Loucy (cell line): Measurements from ENCODE around the gene MRAS.

Experiments
- H2AFZ ChIP-seq: fragments of 200-600 bp; sonication (generic); 2 replicates; pipeline ENCODE4 v1.6.0; 2016; ENCODE audit warnings: antibody characterized with exemption, mild to moderate bottlenecking, low read length, moderate library complexity
- H3F3A ChIP-seq: fragments of 200-600 bp; 2 replicates; pipeline ENCODE4 v1.6.0; 2016; ENCODE audit warnings: antibody characterized with exemption, low read depth, mild to moderate bottlenecking
- H3K27me3 ChIP-seq: fragments of 200-600 bp; sonication (generic); 2 replicates; pipeline ENCODE4 v1.6.1; 2014; ENCODE audit warnings: low read length, mild to moderate bottlenecking; ENCODE audit not compliant: insufficient read depth, poor library complexity, severe bottlenecking
- H3K36me3 ChIP-seq: fragments of 200-600 bp; sonication (generic); 2 replicates; pipeline ENCODE4 v1.6.1; 2016; ENCODE audit warnings: low read length; ENCODE audit not compliant: insufficient read depth
- H3K4me1 ChIP-seq: fragments of 200-600 bp; sonication (generic); 2 replicates; pipeline ENCODE4 v1.5.1; 2014; ENCODE audit warnings: low read length, mild to moderate bottlenecking; ENCODE audit not compliant: insufficient read depth, poor library complexity, severe bottlenecking
- H3K4me2 ChIP-seq: fragments of 200-600 bp; sonication (generic); 2 replicates; pipeline ENCODE4 v1.6.0; 2014; ENCODE audit warnings: antibody characterized with exemption, low read length, low read depth, mild to moderate bottlenecking; ENCODE audit not compliant: poor library complexity, severe bottlenecking
- H3K4me3 ChIP-seq: fragments of 200-600 bp; sonication (generic); 2 replicates; pipeline ENCODE4 v1.5.1; 2014; ENCODE audit warnings: low read length, mild to moderate bottlenecking, mixed read lengths; ENCODE audit not compliant: poor library complexity, severe bottlenecking
- H3K79me2 ChIP-seq: fragments of 200-600 bp; sonication (generic); 2 replicates; pipeline ENCODE4 v1.6.1; 2014; ENCODE audit warnings: low read length; ENCODE audit not compliant: insufficient read depth
- H3K9ac ChIP-seq: fragments of 200-600 bp; sonication (generic); 2 replicates; pipeline ENCODE4 v1.6.0; 2014; ENCODE audit warnings: mild to moderate bottlenecking, low read depth, low read length, moderate library complexity; ENCODE audit not compliant: poor library complexity, severe bottlenecking
- H3K9me2 ChIP-seq: fragments of 200-600 bp; sonication (generic); replicated peaks from 2 replicates; pipeline ENCODE4 v1.6.1; 2016; ENCODE audit warnings: low read depth, low read length, mixed read lengths
- H3K9me3 ChIP-seq: fragments of 200-600 bp; sonication (generic); 2 replicates; pipeline ENCODE4 v1.6.1; 2014; ENCODE audit warnings: mild to moderate bottlenecking, antibody characterized with exemption, low read length, low read depth; ENCODE audit not compliant: insufficient read depth
- H4K20me1 ChIP-seq: fragments of 200-600 bp; sonication (generic); 2 replicates; pipeline ENCODE4 v1.6.0; 2014; ENCODE audit warnings: antibody characterized with exemption, low read length, mild to moderate bottlenecking; ENCODE audit not compliant: insufficient read depth, poor library complexity, severe bottlenecking
- EZH2phosphoT487 ChIP-seq: fragments of 200-600 bp; IDR thresholded peaks from 2 replicates; pipeline ENCODE4 v1.6.1; 2018; ENCODE audit warnings: antibody characterized with exemption, mild to moderate bottlenecking, moderate library complexity, borderline replicate concordance
- TF ChIP-seq, protein P1 (sequence below): fragments of 200-600 bp; sonication (generic); conservative IDR thresholded peaks from 2 replicates; pipeline ENCODE4 v1.5.1; 2014; ENCODE audit warnings: mild to moderate bottlenecking, antibody characterized with exemption, low read length

MRAS gene

GRCh38 chr3:138373736-138374094 is 25.3 kb downstream of the MRAS start:
- no peaks in the 10 kb centered on the region for H3K27me3 ChIP-seq
- no peaks in the 10 kb centered on the region for H4K20me1 ChIP-seq
- no peaks in the 10 kb centered on the region for H3K36me3 ChIP-seq
- no peak overlapping the region for H3K4me2 ChIP-seq
- H3K79me2 ChIP-seq: no peaks in the 10 kb centered on the region
- no peaks in the 10 kb centered on the region for H3K9me2 ChIP-seq
- H3F3A ChIP-seq: no peaks in the 10 kb centered on the region
- no peaks in the 10 kb centered on the region for H3K4me1 ChIP-seq
- no peaks in the 10 kb centered on the region for H3K9me3 ChIP-seq
- no peak overlapping the region for H3K4me3 ChIP-seq
- TF ChIP-seq, protein P1, sequence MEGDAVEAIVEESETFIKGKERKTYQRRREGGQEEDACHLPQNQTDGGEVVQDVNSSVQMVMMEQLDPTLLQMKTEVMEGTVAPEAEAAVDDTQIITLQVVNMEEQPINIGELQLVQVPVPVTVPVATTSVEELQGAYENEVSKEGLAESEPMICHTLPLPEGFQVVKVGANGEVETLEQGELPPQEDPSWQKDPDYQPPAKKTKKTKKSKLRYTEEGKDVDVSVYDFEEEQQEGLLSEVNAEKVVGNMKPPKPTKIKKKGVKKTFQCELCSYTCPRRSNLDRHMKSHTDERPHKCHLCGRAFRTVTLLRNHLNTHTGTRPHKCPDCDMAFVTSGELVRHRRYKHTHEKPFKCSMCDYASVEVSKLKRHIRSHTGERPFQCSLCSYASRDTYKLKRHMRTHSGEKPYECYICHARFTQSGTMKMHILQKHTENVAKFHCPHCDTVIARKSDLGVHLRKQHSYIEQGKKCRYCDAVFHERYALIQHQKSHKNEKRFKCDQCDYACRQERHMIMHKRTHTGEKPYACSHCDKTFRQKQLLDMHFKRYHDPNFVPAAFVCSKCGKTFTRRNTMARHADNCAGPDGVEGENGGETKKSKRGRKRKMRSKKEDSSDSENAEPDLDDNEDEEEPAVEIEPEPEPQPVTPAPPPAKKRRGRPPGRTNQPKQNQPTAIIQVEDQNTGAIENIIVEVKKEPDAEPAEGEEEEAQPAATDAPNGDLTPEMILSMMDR: no peak
- no peak for TF ChIP-seq EZH2phosphoT487
- no peak overlapping the region for H3K9ac ChIP-seq
- H2AFZ ChIP-seq: no peak overlapping the region

DNA sequence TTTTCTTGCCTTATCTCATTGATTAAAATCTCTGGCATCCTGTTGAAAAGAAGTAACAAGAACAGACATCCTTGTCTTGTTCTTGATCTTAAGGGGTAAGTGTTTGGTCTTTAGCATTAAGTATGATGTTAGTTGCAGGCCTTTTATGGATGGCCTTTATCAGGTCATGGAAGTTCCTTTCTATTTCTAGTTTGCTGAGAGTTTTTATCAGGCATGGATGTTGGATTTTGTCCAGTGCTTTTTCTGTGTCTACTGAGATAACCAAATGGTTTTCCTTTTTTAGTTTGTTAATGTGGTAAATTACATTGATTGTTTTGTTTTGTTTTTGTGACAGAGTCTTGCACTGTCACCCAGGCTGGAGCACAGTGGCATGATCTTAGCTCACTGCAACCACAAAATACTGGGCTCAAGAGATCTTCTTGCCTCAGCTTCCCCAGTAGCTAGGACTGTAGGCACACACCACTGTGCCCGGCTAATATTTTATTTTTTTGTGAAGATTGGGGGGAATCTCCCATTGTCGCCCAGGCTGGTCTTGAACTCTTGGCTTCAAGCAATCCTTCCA is 26.3 kb downstream of the MRAS start:
- TF ChIP-seq EZH2phosphoT487: no peak
- TF ChIP-seq, protein P1: no peak
- Histone ChIP-seq H3K9me2 (no peaks in the 10 kb centered on the region), H3K36me3 (no peaks in the 10 kb centered on the region), H3K27me3 (no peaks in the 10 kb centered on the region), H3K4me2 (no peak overlapping the region), H3K4me3 (no peak overlapping the region), H4K20me1 (no peaks in the 10 kb centered on the region), H3K79me2 (no peaks in the 10 kb centered on the region), H3F3A (no peaks in the 10 kb centered on the region), H3K4me1 (no peaks in the 10 kb centered on the region), H3K9ac (no peak overlapping the region), H3K9me3 (no peaks in the 10 kb centered on the region), H2AFZ (no peak overlapping the region)

DNA sequence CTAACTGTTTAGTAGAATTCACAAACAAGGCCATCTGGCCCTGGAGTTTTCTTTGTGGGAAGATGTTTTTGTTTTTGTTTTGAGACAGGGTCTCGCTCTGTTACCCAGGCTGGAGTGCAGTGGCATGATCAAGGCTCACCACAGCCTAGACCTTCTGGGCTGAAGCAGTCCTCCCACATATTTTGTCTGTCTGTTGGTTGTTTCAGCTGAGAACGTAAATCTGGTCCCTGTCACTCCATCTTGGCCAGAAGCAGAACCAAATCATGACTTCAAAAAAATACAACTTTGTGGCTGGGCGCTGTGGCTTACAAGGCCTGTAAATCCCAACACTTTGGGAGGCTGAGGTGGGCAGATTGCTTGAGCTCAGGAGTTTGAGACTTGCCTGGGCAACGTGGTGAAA is 27.1 kb downstream of the MRAS start:
- Histone ChIP-seq H3K4me1 (no peaks in the 10 kb centered on the region), H3K36me3 (no peaks in the 10 kb centered on the region), H3K4me2 (no peak overlapping the region), H3K4me3 (no peak overlapping the region), H3K79me2 (no peaks in the 10 kb centered on the region), H3F3A (no peaks in the 10 kb centered on the region), H3K27me3 (no peaks in the 10 kb centered on the region), H4K20me1 (no peaks in the 10 kb centered on the region), H3K9ac (no peak overlapping the region), H2AFZ (no peak overlapping the region), H3K9me2 (no peaks in the 10 kb centered on the region), H3K9me3 (no peaks in the 10 kb centered on the region)
- no peak for TF ChIP-seq EZH2phosphoT487
- TF ChIP-seq, protein P1: no peak
